Measurements from ENCODE around the gene DOCK11. TPM values are rescaled to one million over a fixed set of nuclear protein-coding genes. Genes with fewer than 3 reads are reported as not detected.
A peak's percentile ranks its signal among the peaks of the same experiment; 100 is the strongest.
"Not testable (repeated sequence)": the region's sequence is repeated elsewhere in the genome, so short reads cannot be mapped to it uniquely, and the experiment has no call there.

DOCK11 gene
- total RNA-seq, 2 experiments from 2014 or later: 57.1 to 63.1 TPM

DNA sequence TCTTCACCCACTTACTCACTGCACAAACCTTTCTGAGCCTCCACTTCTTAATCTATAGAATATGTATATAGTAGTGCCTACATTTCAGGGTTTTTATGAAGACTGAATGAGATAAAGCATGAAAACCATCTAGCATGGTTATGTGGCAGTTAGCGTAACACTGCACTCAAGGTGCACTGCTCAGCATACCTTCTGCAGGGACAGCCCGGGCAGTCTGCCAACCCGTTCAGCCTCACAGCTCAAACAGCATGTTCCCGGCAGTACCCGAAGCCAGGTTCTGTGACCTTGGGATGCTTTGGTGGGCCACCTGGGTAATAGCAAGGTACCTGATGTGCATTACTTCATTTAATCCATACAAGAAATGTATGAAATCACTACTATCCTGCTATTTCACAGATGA is 81.4 kb downstream of the DOCK11 start:
- H3K9me3 Mint-ChIP-seq (ENCODE audit: low read depth): no peaks in the 10 kb centered on the region
- peaks cover 23% of the 10 kb centered on the region for H3K36me3 Mint-ChIP-seq
- ATAC-seq: no peak
- H3K4me1 Mint-ChIP-seq: no peaks in the 10 kb centered on the region
- no peak for DNase-seq
- H3K27me3 Mint-ChIP-seq: no peaks in the 10 kb centered on the region
- H3K4me3 Mint-ChIP-seq: no peak overlapping the region
- CTCF ChIA-PET: no interaction called here
- H3K27ac Mint-ChIP-seq: no peak overlapping the region

DNA sequence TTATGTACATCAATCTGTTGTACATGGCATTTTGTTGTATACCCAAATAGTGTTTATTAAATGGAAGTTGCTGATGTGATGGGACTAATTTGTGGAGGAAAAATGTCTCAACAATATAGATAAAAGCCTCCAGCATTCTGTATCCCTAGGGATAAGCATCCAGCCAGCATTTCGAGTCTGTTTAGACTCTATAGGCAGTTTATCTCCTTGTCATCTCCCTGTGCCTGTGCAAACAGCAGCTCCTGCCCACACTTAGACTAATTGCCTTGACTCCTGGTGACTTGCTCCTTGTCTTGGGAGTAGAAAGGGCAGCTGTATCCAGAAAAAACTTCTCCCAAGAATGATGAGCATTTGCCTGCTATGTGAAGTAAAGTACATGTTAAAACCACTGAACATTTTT is 83.8 kb downstream of the DOCK11 start:
- ATAC-seq (no peak), DNase-seq (no peak)
- Mint-ChIP-seq H3K27ac (no peak overlapping the region), H3K36me3 (peaks cover 24% of the 10 kb centered on the region), H3K4me3 (no peak overlapping the region), H3K27me3 (no peaks in the 10 kb centered on the region), H3K9me3 (ENCODE audit: low read depth) (no peaks in the 10 kb centered on the region), H3K4me1 (no peaks in the 10 kb centered on the region)
- CTCF ChIA-PET: no interaction called here

DNA sequence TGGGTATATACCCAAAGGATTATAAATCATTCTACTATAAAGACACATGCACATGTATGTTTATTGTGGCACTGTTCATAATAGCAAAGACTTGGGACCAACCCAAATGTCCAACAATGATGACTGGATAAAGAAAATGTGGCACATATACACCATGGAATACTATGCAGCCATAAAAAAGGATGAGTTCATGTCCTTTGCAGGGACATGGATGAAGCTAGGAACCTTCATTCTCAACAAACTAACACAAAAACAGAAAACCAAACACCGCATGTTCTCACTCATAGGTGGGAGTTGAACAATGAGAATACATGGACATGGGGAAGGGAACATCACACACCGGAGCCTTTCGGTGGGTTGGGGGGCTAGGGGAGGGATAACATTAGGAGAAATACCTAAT is 87.3 kb downstream of the DOCK11 start:
- DNase-seq; H3K27me3 Mint-ChIP-seq; CTCF ChIA-PET; H3K4me1 Mint-ChIP-seq; H3K9me3 Mint-ChIP-seq (ENCODE audit: low read depth); H3K27ac Mint-ChIP-seq; ATAC-seq; H3K4me3 Mint-ChIP-seq: not testable (repeated sequence)
- peaks cover 38% of the 10 kb centered on the region for H3K36me3 Mint-ChIP-seq

DNA sequence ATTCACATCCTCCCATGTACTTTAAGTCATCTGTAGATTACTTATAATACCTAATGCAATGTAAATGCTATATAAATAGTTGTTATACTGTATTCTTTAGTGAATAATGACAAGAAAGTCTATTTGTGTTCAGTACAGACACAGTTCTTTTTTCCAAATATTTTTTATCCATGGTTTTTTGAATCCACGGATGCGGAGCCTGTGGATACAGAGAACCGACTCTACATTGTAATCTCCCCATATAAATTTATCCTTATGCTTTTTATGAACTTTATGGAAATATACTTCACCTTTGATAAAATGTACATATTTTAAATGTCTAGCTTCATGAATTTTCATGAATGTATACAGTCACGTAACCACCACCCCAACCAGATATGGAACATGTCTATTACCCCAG is 88.2 kb downstream of the DOCK11 start:
- DNase-seq: no peak
- H3K9me3 Mint-ChIP-seq (ENCODE audit: low read depth): no peaks in the 10 kb centered on the region
- peak overlapping the region; percentile 18 for H3K27ac Mint-ChIP-seq
- H3K27me3 Mint-ChIP-seq: no peaks in the 10 kb centered on the region
- H3K36me3 Mint-ChIP-seq: peaks cover 42% of the 10 kb centered on the region
- CTCF ChIA-PET: no interaction called here
- H3K4me1 Mint-ChIP-seq: no peaks in the 10 kb centered on the region
- ATAC-seq: no peak
- H3K4me3 Mint-ChIP-seq: no peak overlapping the region

DNA sequence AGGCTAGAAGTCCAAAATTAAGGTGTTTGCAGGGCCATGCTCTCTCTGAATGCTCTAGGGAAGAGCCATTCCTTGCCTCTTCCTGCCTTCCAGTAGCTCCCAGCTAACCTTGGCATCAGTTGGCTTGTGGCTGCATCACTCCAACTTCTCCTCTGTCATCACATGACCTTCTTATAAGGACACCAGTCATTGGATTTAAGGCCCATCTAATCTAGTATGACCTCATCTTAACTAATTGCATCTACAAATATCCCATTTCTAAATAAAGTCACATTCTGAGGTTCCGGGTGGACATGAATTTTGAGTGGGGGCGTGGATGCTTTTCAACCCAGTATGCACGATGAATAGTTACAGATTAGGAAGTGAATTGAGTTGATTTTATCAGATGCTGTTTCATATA is 89.7 kb downstream of the DOCK11 start:
- DNase-seq: no peak
- ATAC-seq: no peak
- Mint-ChIP-seq H3K4me1 (no peaks in the 10 kb centered on the region), H3K9me3 (ENCODE audit: low read depth) (no peaks in the 10 kb centered on the region), H3K4me3 (no peak overlapping the region), H3K36me3 (peaks cover 44% of the 10 kb centered on the region), H3K27ac (no peak overlapping the region), H3K27me3 (no peaks in the 10 kb centered on the region)
- CTCF ChIA-PET: interaction anchor here (1.4 kb wide), 1 partner anchor 16 kb away, joined by 8 read pairs; no protein-coding TSS in a partner anchor

DNA sequence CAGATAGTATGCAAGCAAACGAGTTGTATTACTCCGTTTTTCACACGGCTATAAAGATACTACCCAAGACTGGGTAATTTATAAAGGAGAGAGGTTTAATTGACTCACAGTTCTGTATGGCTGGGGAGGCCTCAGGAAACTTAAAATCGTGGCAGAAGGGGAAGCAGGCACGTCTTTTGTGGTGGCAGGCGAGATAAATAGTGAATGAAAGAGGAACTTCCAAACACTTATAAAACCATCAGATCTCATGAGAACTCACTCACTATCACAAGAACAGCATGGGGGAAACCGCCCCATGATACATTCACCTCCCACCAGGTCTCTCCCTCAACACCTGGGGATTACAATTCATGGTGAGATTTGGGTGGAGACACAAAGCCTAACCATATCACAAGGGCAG is 90.6 kb downstream of the DOCK11 start:
- H3K4me1 Mint-ChIP-seq; H3K4me3 Mint-ChIP-seq; H3K27ac Mint-ChIP-seq; H3K9me3 Mint-ChIP-seq (ENCODE audit: low read depth); ATAC-seq; DNase-seq; CTCF ChIA-PET; H3K27me3 Mint-ChIP-seq: not testable (repeated sequence)
- peaks cover 43% of the 10 kb centered on the region for H3K36me3 Mint-ChIP-seq

DNA sequence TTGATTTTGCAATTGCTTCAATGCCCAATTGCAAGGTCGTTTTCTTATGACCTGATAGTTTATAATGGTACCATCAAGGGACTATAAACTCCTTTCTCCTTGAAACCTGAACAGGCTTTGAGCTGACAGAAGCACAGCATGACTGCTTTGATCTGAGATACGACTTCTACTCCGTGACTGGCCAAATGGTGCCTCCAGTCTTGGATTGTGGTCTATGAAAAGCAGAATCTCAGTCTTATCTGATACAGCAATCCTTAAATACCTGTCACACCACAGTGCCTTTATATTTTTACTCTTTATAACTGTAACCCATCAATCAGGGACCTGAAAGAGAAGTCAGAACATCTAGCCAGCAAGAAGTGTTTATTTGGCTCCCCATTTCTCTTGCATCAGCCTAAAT is 93.1 kb downstream of the DOCK11 start:
- CTCF ChIA-PET: no interaction called here
- DNase-seq: no peak
- ATAC-seq: no peak
- Mint-ChIP-seq H3K4me1 (peaks cover 2% of the 10 kb centered on the region), H3K4me3 (no peak overlapping the region), H3K27me3 (no peaks in the 10 kb centered on the region), H3K9me3 (ENCODE audit: low read depth) (no peaks in the 10 kb centered on the region), H3K27ac (no peak overlapping the region), H3K36me3 (peaks cover 37% of the 10 kb centered on the region)

DNA sequence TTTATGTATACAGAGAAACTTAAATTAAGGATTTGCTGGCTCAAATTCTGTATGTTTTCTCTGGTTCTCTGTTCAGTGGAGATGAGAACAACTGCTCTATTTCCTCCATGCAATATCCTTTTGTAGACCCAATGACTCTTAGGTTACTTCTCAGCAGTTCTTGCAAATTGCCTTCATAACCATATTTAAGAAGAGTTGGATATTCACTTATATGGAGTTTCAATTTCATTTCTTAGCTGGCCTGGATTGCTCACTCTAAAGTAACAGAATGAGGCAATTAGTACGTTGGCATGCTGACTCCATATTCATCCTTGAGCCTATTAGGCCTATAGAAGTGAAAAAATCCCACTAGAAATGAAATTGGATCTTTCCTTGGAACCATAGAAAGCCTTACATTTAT is 93.6 kb downstream of the DOCK11 start:
- DNase-seq (no peak), ATAC-seq (no peak)
- no peak overlapping the region for H3K4me3 Mint-ChIP-seq
- CTCF ChIA-PET: interaction anchor here (0.9 kb wide), 1 partner anchor 9 kb away, joined by 3 read pairs; no protein-coding TSS in a partner anchor
- H3K27me3 Mint-ChIP-seq: no peaks in the 10 kb centered on the region
- H3K27ac Mint-ChIP-seq: no peak overlapping the region
- peaks cover 34% of the 10 kb centered on the region for H3K36me3 Mint-ChIP-seq
- no peaks in the 10 kb centered on the region for H3K9me3 Mint-ChIP-seq (ENCODE audit: low read depth)
- peaks cover 2% of the 10 kb centered on the region for H3K4me1 Mint-ChIP-seq

DNA sequence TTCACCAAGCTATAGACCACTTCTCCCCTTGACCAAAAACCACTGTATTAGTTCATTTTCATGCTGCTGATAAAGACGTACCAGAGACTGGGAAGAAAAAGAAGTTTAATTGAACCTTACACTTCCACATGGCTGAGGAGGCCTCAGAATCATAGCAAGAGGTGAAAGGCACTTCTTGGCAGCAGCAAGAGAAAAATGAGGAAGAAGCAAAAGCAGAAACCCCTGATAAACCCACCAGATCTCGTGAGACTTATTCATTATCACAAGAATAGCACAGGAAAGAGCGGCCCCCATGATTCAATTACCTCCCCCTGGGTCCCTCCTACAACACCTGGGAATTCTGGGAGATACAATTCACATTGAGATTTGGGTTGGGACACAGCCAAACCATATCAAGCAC is 97.8 kb downstream of the DOCK11 start:
- no peak for ATAC-seq
- Mint-ChIP-seq H3K27me3 (no peaks in the 10 kb centered on the region), H3K36me3 (peaks cover 17% of the 10 kb centered on the region), H3K27ac (no peak overlapping the region), H3K4me3 (no peak overlapping the region), H3K4me1 (peaks cover 4% of the 10 kb centered on the region), H3K9me3 (ENCODE audit: low read depth) (no peaks in the 10 kb centered on the region)
- DNase-seq: no peak
- CTCF ChIA-PET: no interaction called here

DNA sequence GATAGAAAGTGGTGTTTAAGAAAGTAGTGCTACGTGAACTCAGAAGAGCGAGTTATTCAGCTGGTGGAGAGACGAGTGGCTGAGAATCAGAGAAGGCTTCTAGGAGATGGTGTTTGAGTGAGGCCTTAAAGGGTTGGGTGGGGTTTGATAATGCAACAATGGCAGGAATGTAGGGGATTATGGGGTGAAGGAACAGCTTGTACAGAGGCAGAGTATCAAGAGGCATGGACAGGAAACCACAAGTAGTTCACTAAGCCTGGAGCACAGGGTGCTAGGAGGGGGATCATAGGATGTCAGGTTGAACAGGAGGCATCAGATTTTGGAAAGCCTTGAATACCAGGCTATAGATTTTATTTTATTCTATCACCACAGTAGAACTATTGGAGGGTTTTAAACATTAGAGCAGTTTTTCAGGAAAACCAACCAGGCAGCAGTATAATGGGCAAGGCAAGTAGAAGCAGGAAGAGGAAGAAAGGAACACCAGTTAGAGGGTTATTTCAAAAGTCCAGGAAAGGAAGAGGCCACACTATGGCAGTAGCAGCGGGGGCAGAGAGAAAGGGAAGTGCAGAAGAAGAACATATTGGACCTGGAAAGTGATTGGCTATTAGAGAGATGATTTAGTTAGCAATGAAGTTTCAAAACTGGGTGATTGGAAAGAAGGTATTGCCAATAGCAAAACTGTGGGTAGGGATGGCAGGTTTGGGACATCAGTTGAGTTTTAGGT is 99.2 kb downstream of the DOCK11 start:
- no peak for DNase-seq
- H3K27me3 Mint-ChIP-seq: no peaks in the 10 kb centered on the region

DNA sequence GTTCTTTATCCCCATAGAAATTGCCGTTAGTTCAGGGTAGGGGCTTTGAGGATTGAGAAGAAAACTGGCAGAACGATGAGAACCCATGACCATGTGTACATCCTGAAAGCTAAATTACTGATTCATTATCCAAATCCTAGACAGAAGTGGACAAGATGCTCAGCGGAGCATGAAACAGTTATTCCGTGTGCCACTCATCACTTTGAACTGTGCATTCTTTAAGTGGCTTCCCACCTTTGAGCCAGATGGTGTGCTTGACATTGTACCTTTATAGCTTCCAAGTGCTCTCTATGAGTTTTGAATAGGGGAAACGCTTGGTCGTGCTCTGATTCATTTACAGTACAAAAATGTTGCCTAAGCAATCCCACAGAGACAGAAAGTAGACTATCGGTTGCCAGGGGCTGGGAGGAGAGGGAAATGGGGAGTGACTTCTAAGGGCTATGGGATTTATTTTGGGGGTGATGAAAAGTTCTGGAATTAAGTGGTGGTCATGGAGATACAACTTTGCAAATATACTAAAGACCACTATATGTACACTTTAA is 100.0 kb downstream of the DOCK11 start:
- no peak overlapping the region for H3K4me3 Mint-ChIP-seq
- no peaks in the 10 kb centered on the region for H3K27me3 Mint-ChIP-seq
- no peak for ATAC-seq
- H3K27ac Mint-ChIP-seq: peak overlapping the region; percentile 30
- peaks cover 15% of the 10 kb centered on the region for H3K36me3 Mint-ChIP-seq
- peaks cover 4% of the 10 kb centered on the region for H3K4me1 Mint-ChIP-seq
- no peaks in the 10 kb centered on the region for H3K9me3 Mint-ChIP-seq (ENCODE audit: low read depth)
- no peak for DNase-seq
- CTCF ChIA-PET: no interaction called here

More for the DNA sequence above, 99.2 kb downstream of the DOCK11 start:
- Mint-ChIP-seq H3K4me3 (no peak overlapping the region), H3K36me3 (peaks cover 15% of the 10 kb centered on the region), H3K9me3 (ENCODE audit: low read depth) (no peaks in the 10 kb centered on the region), H3K4me1 (peaks cover 4% of the 10 kb centered on the region), H3K27ac (no peak overlapping the region)
- ATAC-seq: no peak
- CTCF ChIA-PET: no interaction called here

DNA sequence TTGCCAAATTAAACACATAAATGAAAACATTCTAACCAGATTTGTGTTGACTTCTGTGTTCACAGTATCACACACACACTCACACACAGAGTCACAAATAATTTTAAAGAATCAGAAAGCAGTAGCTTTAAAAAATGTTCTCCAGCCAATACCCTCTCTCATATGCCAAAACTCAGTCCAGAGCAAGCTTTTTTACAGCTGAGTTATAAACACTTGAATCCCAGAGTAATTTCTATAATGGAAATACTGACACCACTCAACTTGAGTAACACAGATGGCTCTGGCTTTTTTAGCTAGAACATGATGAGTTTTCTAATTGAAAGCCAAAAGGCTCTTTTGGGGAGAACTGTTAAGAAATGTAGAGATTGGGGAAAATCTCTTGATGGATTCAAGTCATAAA is 100.8 kb downstream of the DOCK11 start:
- H3K9me3 Mint-ChIP-seq (ENCODE audit: low read depth): no peaks in the 10 kb centered on the region
- H3K27ac Mint-ChIP-seq: no peak overlapping the region
- CTCF ChIA-PET: no interaction called here
- ATAC-seq (no peak), DNase-seq (no peak)
- H3K4me1 Mint-ChIP-seq: peaks cover 4% of the 10 kb centered on the region
- no peaks in the 10 kb centered on the region for H3K27me3 Mint-ChIP-seq
- H3K36me3 Mint-ChIP-seq: peaks cover 9% of the 10 kb centered on the region
- H3K4me3 Mint-ChIP-seq: no peak overlapping the region

DNA sequence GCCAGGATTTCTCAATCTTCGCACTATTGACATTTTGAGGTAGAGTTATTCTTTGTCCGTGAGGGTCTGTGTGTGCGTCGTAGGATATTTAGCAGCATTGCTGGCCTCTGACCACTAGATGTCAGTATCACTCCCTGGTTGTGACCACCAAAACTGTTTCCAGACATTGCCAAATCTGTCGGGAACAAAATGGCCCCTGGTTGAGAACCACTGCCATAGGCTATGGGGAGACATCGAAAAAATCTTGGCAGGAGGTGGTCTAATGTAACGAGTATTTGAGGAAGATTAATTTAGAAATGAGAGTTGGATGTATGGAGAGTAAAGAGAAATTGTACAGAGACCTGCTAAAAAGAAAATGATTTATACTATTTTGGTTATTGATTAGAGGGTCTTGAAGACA is 108.4 kb downstream of the DOCK11 start:
- H3K27me3 Mint-ChIP-seq: no peaks in the 10 kb centered on the region
- no peak overlapping the region for H3K4me3 Mint-ChIP-seq
- H3K27ac Mint-ChIP-seq: no peak overlapping the region
- DNase-seq (peak; percentile 45), ATAC-seq (peak; percentile 27)
- peaks cover 4% of the 10 kb centered on the region for H3K4me1 Mint-ChIP-seq
- H3K36me3 Mint-ChIP-seq: peaks cover 16% of the 10 kb centered on the region
- no peaks in the 10 kb centered on the region for H3K9me3 Mint-ChIP-seq (ENCODE audit: low read depth)
- CTCF ChIA-PET: no interaction called here

DNA sequence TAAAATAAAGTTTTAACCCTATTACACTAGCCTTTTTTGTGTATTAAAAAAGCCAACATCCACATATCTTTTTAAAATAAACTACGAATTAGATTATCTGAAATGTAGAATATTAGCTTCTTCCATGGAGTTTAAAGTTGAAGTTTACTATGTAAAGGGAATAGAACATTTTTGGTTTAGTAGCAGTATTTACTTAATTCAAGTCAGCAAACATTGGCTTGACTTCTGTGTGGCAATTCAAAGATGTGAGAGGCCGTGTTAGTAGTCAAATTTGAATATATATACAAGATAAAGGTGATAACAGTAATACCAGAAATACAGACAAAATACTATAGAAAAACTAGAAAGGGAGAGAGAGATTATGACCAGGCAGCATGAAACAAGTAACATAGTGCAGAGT is 116.7 kb downstream of the DOCK11 start:
- H3K4me3 Mint-ChIP-seq: no peak overlapping the region
- CTCF ChIA-PET: interaction anchor here (2.1 kb wide), 1 partner anchor 11 kb away, joined by 6 read pairs; no protein-coding TSS in a partner anchor
- ATAC-seq: no peak
- H3K9me3 Mint-ChIP-seq (ENCODE audit: low read depth): no peaks in the 10 kb centered on the region
- peaks cover 32% of the 10 kb centered on the region for H3K36me3 Mint-ChIP-seq
- no peak for DNase-seq
- H3K4me1 Mint-ChIP-seq: no peaks in the 10 kb centered on the region
- no peak overlapping the region for H3K27ac Mint-ChIP-seq
- no peaks in the 10 kb centered on the region for H3K27me3 Mint-ChIP-seq

Measured in activated CD8-positive, alpha-beta memory T cell treated with anti-CD3 and anti-CD28 coated beads, Interleukin-2, amount 10 ng/mL, durations not matched to agents 7 days and 5 days (primary cell).